Measurements from ENCODE around the gene TRMT2A.

- TF ChIP-seq GABPA (IDR thresholded peaks at IDR 0.05; ENCODE audit: low read depth): no peak
- no peak for TF ChIP-seq USF2 (IDR thresholded peaks at IDR 0.05; ENCODE audit: borderline replicate concordance, low read depth, low read length)
- TF ChIP-seq CTCF (IDR thresholded peaks at IDR 0.05): no peak
- TF ChIP-seq FOXM1 (IDR thresholded peaks at IDR 0.05; ENCODE audit: low read depth): no peak
- no peak for TF ChIP-seq POLR2AphosphoS5 (IDR thresholded peaks at IDR 0.05; ENCODE audit: low read depth, low read length)
- TF ChIP-seq TEAD4 (IDR thresholded peaks at IDR 0.05; ENCODE audit: borderline replicate concordance, insufficient read depth): no peak
- TF ChIP-seq YY1 (IDR thresholded peaks at IDR 0.05; ENCODE audit: low read depth): no peak
These were observed 9.4 kb upstream of the TRMT2A start for GRCh38 chr22:20126284-20127029.

All from SK-N-SH (cell line).